A673 (cell line): ENCODE measurements around the gene SLC27A4. TPM values are rescaled to one million over a fixed set of nuclear protein-coding genes. Genes with fewer than 3 reads are reported as not detected.

Experiments used
- BruUV-seq: library from RNA; stranded (reverse); fragments of 400-500 nt; replicated peaks from 2 replicates; lab custom pipeline; 2021; lab: Mats Ljungman, UMichigan
- CTCF ChIA-PET: fragments of 300-600 bp; sonication (Branson Sonifier 250); formaldehyde crosslinking; loops from one replicate; lab custom pipeline; 2022; ENCODE audit warnings: antibody characterized with exemption; lab: Charles Lee
- POLR2A ChIA-PET: fragments of 300-600 bp; sonication (Branson Sonifier 250); formaldehyde crosslinking; loops from one replicate; lab custom pipeline; 2022; ENCODE audit warnings: antibody characterized with exemption; ENCODE audit not compliant: low non-redundant PET; lab: Charles Lee
- DNase-seq: peaks from one replicate; pipeline ENCODE4 v3.0.0-alpha.2; 2015; ENCODE audit warnings: low spot score
- H3K27ac ChIP-seq: fragments of 200-600 bp; sonication (generic); 2 replicates; pipeline ENCODE4 v1.5.1; 2016; ENCODE audit warnings: mixed run types, low read depth, mild to moderate bottlenecking, mixed read lengths, antibody characterized with exemption, low read length; ENCODE audit not compliant: poor library complexity, severe bottlenecking
- H3K27me3 ChIP-seq: fragments of 200-600 bp; sonication (generic); replicated peaks from 2 replicates; pipeline ENCODE4 v1.6.1; 2017; ENCODE audit warnings: mixed run types, low read depth, mild to moderate bottlenecking, mixed read lengths, antibody characterized with exemption, low read length; ENCODE audit not compliant: insufficient read depth, poor library complexity
- H3K36me3 ChIP-seq: fragments of 200-600 bp; sonication (generic); 2 replicates; pipeline ENCODE4 v1.6.1; 2016; ENCODE audit warnings: mixed run types, mild to moderate bottlenecking, mixed read lengths, antibody characterized with exemption, low read length; ENCODE audit not compliant: insufficient read depth, poor library complexity, severe bottlenecking
- H3K4me1 ChIP-seq: fragments of 200-600 bp; sonication (generic); 2 replicates; pipeline ENCODE4 v1.6.1; 2017; ENCODE audit warnings: mixed run types, mild to moderate bottlenecking, mixed read lengths, antibody characterized with exemption, low read length; ENCODE audit not compliant: insufficient read depth, poor library complexity, severe bottlenecking
- H3K4me3 ChIP-seq: fragments of 200-600 bp; sonication (generic); 2 replicates; pipeline ENCODE4 v1.5.1; 2016; ENCODE audit warnings: low read depth, mixed run types, mild to moderate bottlenecking, mixed read lengths, low read length; ENCODE audit not compliant: poor library complexity, severe bottlenecking
- H3K9me3 ChIP-seq: fragments of 200-600 bp; sonication (generic); 2 replicates; pipeline ENCODE4 v1.6.1; 2016; ENCODE audit warnings: mixed run types, low read depth, mild to moderate bottlenecking, mixed read lengths, antibody characterized with exemption, low read length; ENCODE audit not compliant: poor library complexity, severe bottlenecking
- CTCF ChIP-seq: fragments of 300-800, 200-600 bp; sonication (generic); conservative IDR thresholded peaks from 2 replicates; pipeline ENCODE4 v1.5.1; 2017; ENCODE audit warnings: low read depth, mild to moderate bottlenecking, antibody characterized with exemption, low read length, moderate library complexity, mixed read lengths
- EZH2 ChIP-seq: fragments of 200-600 bp; sonication (generic); IDR thresholded peaks from 2 replicates; pipeline ENCODE4 v1.6.1; 2017; ENCODE audit warnings: borderline replicate concordance, low read depth, mild to moderate bottlenecking, mixed read lengths, antibody characterized with exemption, low read length; ENCODE audit not compliant: poor library complexity, severe bottlenecking
- intact Hi-C: fragments of 100-400 bp; cut with micrococcal nuclease; formaldehyde crosslinking; loops from one replicate; pipeline ENCODE4 v1.10.0; 2022; ENCODE audit not compliant: unreplicated experiment
- total RNA-seq: library from RNA; stranded (reverse); gene quantifications from 2 replicates; pipeline ENCODE4 v1.2.3, GENCODE V29; 2021

The SLC27A4 gene
- total RNA-seq, 1 experiment from 2014 or later, result 39.1 TPM

DNA sequence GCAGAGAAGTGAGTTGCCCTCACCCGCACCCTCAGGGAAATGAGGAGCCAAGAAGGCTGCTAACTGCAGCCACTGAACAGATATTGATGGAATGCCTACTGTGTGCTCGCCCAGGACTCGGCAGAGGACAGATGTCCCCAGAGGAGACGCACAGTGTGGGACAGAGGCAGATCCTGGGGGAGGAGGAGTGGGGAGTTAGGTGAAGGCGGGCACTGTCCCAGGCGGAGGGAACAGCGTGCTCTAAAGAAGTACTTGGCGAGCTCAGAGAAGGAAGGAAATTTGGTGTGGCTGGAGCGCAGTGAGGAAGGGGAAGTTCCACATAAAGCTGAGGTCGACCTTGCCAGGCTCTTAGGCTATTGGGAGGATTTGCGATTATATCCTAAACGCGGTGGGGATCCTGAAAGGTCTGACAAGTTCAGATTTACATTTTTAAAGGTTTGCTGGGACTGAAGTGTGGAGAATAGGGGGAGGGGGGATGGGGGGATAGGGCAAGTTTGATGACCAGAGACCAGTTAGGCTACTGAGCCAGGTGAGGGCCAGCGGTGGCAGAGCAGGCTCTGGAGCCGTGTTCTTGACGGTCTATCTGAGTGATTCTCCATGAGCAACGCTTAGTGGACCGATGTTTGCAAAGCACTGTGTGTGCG, 56.8 kb downstream of the SLC27A4 start:
- Histone ChIP-seq H3K27ac (no peak overlapping the region), H3K9me3 (no peaks in the 10 kb centered on the region), H3K36me3 (no peaks in the 10 kb centered on the region), H3K4me1 (peaks cover 10% of the 10 kb centered on the region), H3K27me3 (no peaks in the 10 kb centered on the region), H3K4me3 (no peak overlapping the region)
- no peak for DNase-seq
- intact Hi-C loops, result no loop called here
- no TSS peak for BruUV-seq
- ChIA-PET POLR2A (interaction anchor here (0.8 kb wide), 1 partner anchor 158 kb away, joined by 3 read pairs; no protein-coding TSS in a partner anchor), CTCF (no interaction called here)
- TF ChIP-seq CTCF (no peak), EZH2 (no peak)

- no peaks in the 10 kb centered on the region for H3K27me3 ChIP-seq
- no peaks in the 10 kb centered on the region for H3K9me3 ChIP-seq
- POLR2A ChIA-PET, result interaction anchor here (0.8 kb wide), 1 partner anchor 158 kb away, joined by 3 read pairs; no protein-coding TSS in a partner anchor
- no peak overlapping the region for H3K27ac ChIP-seq
- no TSS peak for BruUV-seq
- no peak for TF ChIP-seq EZH2
- no peak for TF ChIP-seq CTCF
- CTCF ChIA-PET, result no interaction called here
- H3K4me1 ChIP-seq, result peaks cover 10% of the 10 kb centered on the region
- no peaks in the 10 kb centered on the region for H3K36me3 ChIP-seq
- no peak overlapping the region for H3K4me3 ChIP-seq
- intact Hi-C loops, result no loop called here
- DNase-seq, result no peak
Observed at GRCh38 chr9:128397831-128398230, 57.5 kb downstream of the SLC27A4 start.

- no peak for TF ChIP-seq EZH2
- TF ChIP-seq CTCF, result no peak
- Histone ChIP-seq H3K4me1 (no peaks in the 10 kb centered on the region), H3K4me3 (no peak overlapping the region), H3K27ac (no peak overlapping the region), H3K9me3 (no peaks in the 10 kb centered on the region), H3K27me3 (no peaks in the 10 kb centered on the region), H3K36me3 (no peaks in the 10 kb centered on the region)
- ChIA-PET POLR2A (no interaction called here), CTCF (no interaction called here)
- no TSS peak for BruUV-seq
- intact Hi-C loops, result no loop called here
- DNase-seq, result no peak
Observed at GRCh38 chr9:128399861-128400260, 59.5 kb downstream of the SLC27A4 start.
